Subcutaneous abdominal adipose tissue (tissue), 5 donors: ENCODE measurements around the gene GFER.

Source experiments
- H3K27ac ChIP-seq: one replicate; pipeline ENCODE4 v1.7.0; 2013; ENCODE audit warnings: low read depth, mild to moderate bottlenecking, inconsistent platforms, low read length, moderate library complexity
- H3K27me3 ChIP-seq, 5 donors: one replicate each; pipeline ENCODE4 v1.7.0; 2013; ENCODE audit warnings: low read length in 5 of 5, inconsistent platforms in 1 of 5; ENCODE audit not compliant: control insufficient read depth in 5 of 5, insufficient read depth in 4 of 5
- H3K36me3 ChIP-seq, 5 donors: one replicate each; pipeline ENCODE4 v1.7.0; 2013; ENCODE audit warnings: low read length in 5 of 5; ENCODE audit not compliant: control insufficient read depth in 5 of 5, insufficient read depth in 5 of 5
- H3K4me1 ChIP-seq, 5 donors: one replicate each; pipeline ENCODE4 v1.7.0; 2013; ENCODE audit warnings: low read length in 5 of 5, mild to moderate bottlenecking in 3 of 5, moderate library complexity in 1 of 5; ENCODE audit not compliant: control insufficient read depth in 5 of 5, insufficient read depth in 5 of 5
- H3K4me3 ChIP-seq, 5 donors: one replicate each; pipeline ENCODE4 v1.7.0; 2013; ENCODE audit warnings: low read length in 5 of 5, low read depth in 1 of 5
- H3K9ac ChIP-seq, 5 donors: one replicate each; pipeline ENCODE4 v1.7.0; 2013; ENCODE audit warnings: low read length in 5 of 5, mild to moderate bottlenecking in 4 of 5, moderate library complexity in 3 of 5
- H3K9me3 ChIP-seq, 5 donors: one replicate each; pipeline ENCODE4 v1.7.0; 2013; ENCODE audit warnings: low read length in 5 of 5; ENCODE audit not compliant: control insufficient read depth in 5 of 5
- donor health status: healthy.
- donor health status: healthy.
- donor health status: healthy.
- donor health status: healthy.
- donor health status: healthy.

The GFER gene

GRCh38 chr16:1975432-1976215, 8.4 kb upstream of the GFER start:
- Histone ChIP-seq H3K36me3 (peaks cover 0 to 51% (median 48%) of the 10 kb centered on the region in 5 donors), H3K27me3 (peaks cover 10 to 46% (median 28%) of the 10 kb centered on the region in 5 donors), H3K9me3 (no peaks in the 10 kb centered on the region), H3K4me3 (no peak overlapping the region), H3K4me1 (peaks cover 3 to 40% (median 27%) of the 10 kb centered on the region in 5 donors), H3K9ac (no peak overlapping the region), H3K27ac (no peak overlapping the region)

- Histone ChIP-seq H3K27ac (no peak overlapping the region), H3K36me3 (peaks cover 0 to 51% (median 48%) of the 10 kb centered on the region in 5 donors), H3K4me3 (no peak overlapping the region), H3K9ac (no peak overlapping the region), H3K27me3 (peaks cover 16 to 50% (median 34%) of the 10 kb centered on the region in 5 donors), H3K9me3 (no peaks in the 10 kb centered on the region), H3K4me1 (peaks cover 1 to 35% (median 22%) of the 10 kb centered on the region in 5 donors)
Observed at GRCh38 chr16:1976216-1976520, 7.8 kb upstream of the GFER start.

- Histone ChIP-seq H3K27ac (no peak overlapping the region), H3K36me3 (peaks cover 0 to 51% (median 48%) of the 10 kb centered on the region in 5 donors), H3K4me3 (no peak overlapping the region), H3K9ac (no peak overlapping the region), H3K27me3 (peaks cover 19 to 53% (median 44%) of the 10 kb centered on the region in 5 donors), H3K4me1 (peaks cover 1 to 29% (median 17%) of the 10 kb centered on the region in 5 donors), H3K9me3 (no peaks in the 10 kb centered on the region)
Observed at GRCh38 chr16:1976951-1977874, 6.8 kb upstream of the GFER start.

GRCh38 chr16:1977875-1978268, 6.1 kb upstream of the GFER start:
- H3K4me1 ChIP-seq: peaks cover 0 to 23% (median 11%) of the 10 kb centered on the region in 5 donors
- H3K9ac ChIP-seq: no peak overlapping the region
- H3K4me3 ChIP-seq: no peak overlapping the region
- peaks cover 19 to 58% (median 46%) of the 10 kb centered on the region in 5 donors for H3K27me3 ChIP-seq
- H3K27ac ChIP-seq: no peak overlapping the region
- no peaks in the 10 kb centered on the region for H3K9me3 ChIP-seq
- H3K36me3 ChIP-seq: peaks cover 0 to 51% (median 48%) of the 10 kb centered on the region in 5 donors

GRCh38 chr16:1978476-1979120, 5.4 kb upstream of the GFER start:
- no peak overlapping the region for H3K4me3 ChIP-seq
- no peak overlapping the region for H3K9ac ChIP-seq
- peaks cover 19 to 58% (median 46%) of the 10 kb centered on the region in 5 donors for H3K27me3 ChIP-seq
- H3K9me3 ChIP-seq: no peaks in the 10 kb centered on the region
- peaks cover 0 to 51% (median 48%) of the 10 kb centered on the region in 5 donors for H3K36me3 ChIP-seq
- H3K4me1 ChIP-seq: peaks cover 0 to 23% (median 11%) of the 10 kb centered on the region in 5 donors
- H3K27ac ChIP-seq: no peak overlapping the region

GRCh38 chr16:1979271-1980029, 4.5 kb upstream of the GFER start:
- H3K27me3 ChIP-seq: peaks cover 19 to 55% (median 46%) of the 10 kb centered on the region in 5 donors
- no peak overlapping the region for H3K9ac ChIP-seq
- H3K27ac ChIP-seq: no peak overlapping the region
- peaks cover 0 to 44% (median 43%) of the 10 kb centered on the region in 5 donors for H3K36me3 ChIP-seq
- H3K4me1 ChIP-seq: peaks cover 0 to 24% (median 14%) of the 10 kb centered on the region in 5 donors
- no peaks in the 10 kb centered on the region for H3K9me3 ChIP-seq
- H3K4me3 ChIP-seq: no peak overlapping the region

DNA sequence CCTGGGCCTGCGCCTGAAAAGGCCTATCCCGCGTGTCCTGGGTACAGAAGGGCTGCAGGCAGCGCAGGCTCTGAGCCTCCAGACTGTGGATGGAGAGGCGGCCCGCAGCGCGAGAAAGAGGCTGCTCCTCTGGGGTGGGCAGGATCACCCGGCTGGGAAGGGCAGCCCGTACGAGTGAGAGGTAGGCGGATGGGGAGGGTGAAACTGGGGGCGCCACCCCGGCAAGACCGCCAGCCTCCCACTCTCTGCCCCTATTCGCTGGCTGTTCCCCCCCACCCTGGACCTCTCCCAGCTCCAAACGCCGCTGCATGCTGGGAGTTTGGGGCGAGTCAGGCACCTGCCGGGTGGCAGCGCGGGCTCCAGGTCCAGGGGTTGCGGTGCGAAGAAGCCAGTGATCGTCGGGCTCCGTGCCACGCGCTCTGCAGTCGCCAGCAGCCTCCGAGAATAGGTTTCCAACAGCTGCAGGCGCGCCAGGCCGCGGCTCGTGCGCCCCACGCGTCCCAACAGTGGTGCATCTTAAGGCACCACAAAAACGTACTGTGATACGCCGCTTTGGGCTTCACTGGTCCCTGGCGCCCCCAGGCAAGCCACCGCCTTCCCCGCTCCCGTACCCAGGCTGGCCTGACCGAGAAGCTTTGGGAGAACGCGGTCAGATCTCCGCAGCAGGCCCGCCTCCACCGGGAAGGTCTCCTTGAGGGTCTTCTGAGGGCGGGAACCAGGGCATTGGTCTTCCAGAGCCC, 3.8 kb upstream of the GFER start:
- H3K9ac ChIP-seq: no peak overlapping the region
- H3K9me3 ChIP-seq: no peaks in the 10 kb centered on the region
- H3K27me3 ChIP-seq: peaks cover 19 to 50% (median 44%) of the 10 kb centered on the region in 5 donors
- peaks cover 5 to 31% (median 21%) of the 10 kb centered on the region in 5 donors for H3K4me1 ChIP-seq
- H3K4me3 ChIP-seq: no peak overlapping the region
- peaks cover 0 to 37% (median 36%) of the 10 kb centered on the region in 5 donors for H3K36me3 ChIP-seq
- no peak overlapping the region for H3K27ac ChIP-seq

GRCh38 chr16:1980770-1981087, 3.3 kb upstream of the GFER start:
- Histone ChIP-seq H3K4me3 (no peak overlapping the region), H3K27me3 (peaks cover 19 to 46% (median 43%) of the 10 kb centered on the region in 5 donors), H3K9me3 (no peaks in the 10 kb centered on the region)

GRCh38 chr16:1981398-1981836, 2.6 kb upstream of the GFER start, which contains the start of gene NOXO1:
Gene NOXO1 (minus strand): TSS chr16:1981469. CDS start chr16:1981179, 290 bp downstream.
- Histone ChIP-seq H3K9me3 (no peaks in the 10 kb centered on the region), H3K9ac (no peak within 1 kb of the TSS), H3K4me3 (no peak within 1 kb of the TSS), H3K36me3 (peaks cover 0 to 36% (median 35%) of the 10 kb centered on the region in 5 donors), H3K4me1 (peaks cover 5 to 34% (median 24%) of the 10 kb centered on the region in 5 donors), H3K27ac (no peak within 1 kb of the TSS), H3K27me3 (peaks cover 19 to 46% (median 41%) of the 10 kb centered on the region in 5 donors)

More at GRCh38 chr16:1980770-1981087, 3.3 kb upstream of the GFER start:
- no peak overlapping the region for H3K27ac ChIP-seq
- peaks cover 0 to 36% (median 35%) of the 10 kb centered on the region in 5 donors for H3K36me3 ChIP-seq
- H3K9ac ChIP-seq: no peak overlapping the region
- peaks cover 5 to 34% (median 24%) of the 10 kb centered on the region in 5 donors for H3K4me1 ChIP-seq
